HG03565 (cell line): ENCODE measurements around the gene ACVR1B.

Experiments used
- ATAC-seq: cut with Tn5 transposase; IDR thresholded peaks from one replicate; pipeline ENCODE4 v1.9.1; 2021; ENCODE audit warnings: mild to moderate bottlenecking, moderate library complexity; ENCODE audit not compliant: unreplicated experiment

Gene ACVR1B

DNA sequence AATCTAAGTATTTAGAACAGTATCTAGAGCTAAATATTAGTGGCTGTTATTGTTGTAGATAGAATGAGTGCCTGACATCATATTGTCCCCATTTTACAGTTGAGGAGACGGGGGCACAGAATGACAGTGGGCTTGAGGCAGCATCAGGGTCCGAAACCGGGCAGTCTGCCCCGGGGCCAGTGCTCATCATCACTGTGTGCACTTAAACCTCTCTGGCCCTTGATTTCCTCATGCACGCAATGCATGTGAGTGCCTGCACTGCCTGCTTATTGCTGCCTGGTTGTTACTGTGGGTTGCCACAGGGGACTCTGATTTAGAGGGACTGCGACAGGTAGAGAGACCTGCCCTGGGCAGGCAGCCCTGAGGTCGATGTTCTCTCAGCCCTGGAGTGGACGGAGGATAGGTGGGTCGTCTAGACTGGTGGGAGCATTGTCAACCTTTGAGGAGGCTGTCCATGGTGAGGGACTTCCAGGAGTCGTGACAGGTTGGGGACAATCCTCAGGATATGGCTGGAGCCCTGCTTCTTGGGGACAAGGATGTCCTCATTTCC, 34.4 kb upstream of the ACVR1B start:
- no peak for ATAC-seq

GRCh38 chr12:51917746-51918453, 33.6 kb upstream of the ACVR1B start:
- ATAC-seq: no peak

DNA sequence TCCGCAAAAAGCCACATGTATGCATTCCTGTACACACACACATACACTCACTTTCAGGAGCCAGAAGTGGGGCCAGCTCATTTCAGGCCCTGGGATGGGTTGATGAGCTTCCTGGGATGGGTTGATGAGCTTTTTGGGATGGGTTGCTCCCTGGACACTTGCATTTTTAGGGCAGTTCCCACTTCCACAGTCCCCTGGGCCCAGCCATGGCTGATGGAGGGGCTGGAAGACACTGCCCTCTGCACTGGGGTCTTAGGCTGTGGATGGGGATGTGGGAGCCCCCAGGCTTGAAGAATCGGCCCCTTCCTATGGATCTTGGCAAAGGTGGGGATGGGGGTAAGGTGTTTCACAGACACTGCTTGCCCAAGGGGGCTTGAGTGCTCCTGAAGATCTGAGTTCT, 31.5 kb upstream of the ACVR1B start:
- ATAC-seq: no peak

GRCh38 chr12:51921017-51921725, 30.3 kb upstream of the ACVR1B start:
- ATAC-seq: no peak

GRCh38 chr12:51922146-51922545, 29.4 kb upstream of the ACVR1B start:
- no peak for ATAC-seq

DNA sequence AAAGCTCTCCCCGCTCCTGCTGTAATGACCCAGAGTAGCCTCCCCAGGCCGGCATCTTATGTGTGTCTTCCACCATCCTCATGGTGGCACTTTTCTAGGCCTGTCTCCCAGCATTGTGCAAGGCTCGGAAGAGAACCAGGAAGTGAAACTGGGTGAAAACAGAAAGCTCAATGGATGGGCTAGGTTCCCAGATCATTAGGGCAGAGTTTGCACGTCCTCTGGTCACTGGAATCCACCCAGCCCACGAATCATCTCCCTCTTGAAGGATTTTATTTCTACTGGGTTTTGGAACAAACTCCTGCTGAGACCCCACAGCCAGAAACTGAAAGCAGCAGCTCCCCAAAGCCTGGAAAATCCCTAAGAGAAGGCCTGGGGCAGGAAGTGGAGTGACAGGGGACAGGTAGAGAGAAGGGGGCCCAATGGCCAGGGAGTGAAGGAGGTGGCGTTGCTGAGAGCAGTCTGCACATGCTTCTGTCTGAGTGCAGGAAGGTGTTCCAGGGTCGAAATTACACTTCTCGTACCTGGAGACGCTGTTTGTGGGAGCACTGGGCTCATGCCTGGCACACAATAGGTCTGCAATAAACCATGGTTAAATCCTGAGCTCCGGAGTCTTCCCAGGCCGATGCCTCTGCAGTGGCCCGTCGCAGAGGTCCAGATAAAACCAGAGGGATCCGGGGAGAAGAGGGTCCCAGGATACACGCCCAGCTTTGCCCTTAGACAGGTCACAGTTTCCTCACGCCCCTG, 28.6 kb upstream of the ACVR1B start:
- ATAC-seq: no peak

DNA sequence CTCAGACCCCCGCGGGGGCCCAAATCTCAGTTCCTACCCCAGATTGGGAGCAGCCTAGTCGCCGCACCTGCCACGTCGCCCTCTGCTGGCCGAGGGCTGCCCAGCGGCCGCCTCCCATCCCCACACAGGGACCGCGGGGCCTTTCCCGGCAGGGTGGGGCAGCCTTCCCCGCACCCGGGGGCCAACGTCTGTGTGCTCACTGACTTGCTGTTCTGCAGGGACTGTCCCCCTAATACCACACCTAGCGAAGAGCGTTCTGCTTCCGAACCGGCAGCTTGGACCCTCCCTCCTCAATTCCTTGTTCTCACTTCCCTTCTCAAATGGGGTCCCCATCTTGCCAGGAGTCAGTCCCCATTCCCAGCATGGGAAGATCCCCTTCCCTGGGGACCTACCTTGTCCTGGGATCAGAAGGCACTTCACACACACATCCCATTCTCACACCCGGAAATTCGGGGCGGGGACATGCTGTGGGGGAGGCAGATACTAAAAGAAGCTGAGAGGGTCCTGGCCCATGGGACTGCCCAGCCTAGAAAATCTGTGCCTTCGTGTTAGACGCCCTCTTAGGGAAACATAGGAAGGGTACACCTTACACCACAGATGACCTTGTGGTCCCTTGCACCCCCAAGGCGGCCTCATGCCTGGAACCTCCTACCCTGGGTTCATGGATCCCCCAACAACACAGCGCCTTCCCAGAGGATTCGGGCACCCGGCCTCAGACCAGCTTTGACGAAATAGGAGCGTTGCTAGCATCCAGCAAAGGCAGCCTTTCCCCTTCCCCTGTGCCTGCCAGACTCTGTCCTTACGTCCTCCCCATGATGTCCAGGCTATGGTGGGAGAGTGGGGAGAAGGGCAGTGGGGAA, 27.8 kb upstream of the ACVR1B start:
- no peak for ATAC-seq

- no peak for ATAC-seq
These were observed 26.8 kb upstream of the ACVR1B start for GRCh38 chr12:51924551-51925319.

- no peak for ATAC-seq
These were observed 26.0 kb upstream of the ACVR1B start for GRCh38 chr12:51925346-51926063.

DNA sequence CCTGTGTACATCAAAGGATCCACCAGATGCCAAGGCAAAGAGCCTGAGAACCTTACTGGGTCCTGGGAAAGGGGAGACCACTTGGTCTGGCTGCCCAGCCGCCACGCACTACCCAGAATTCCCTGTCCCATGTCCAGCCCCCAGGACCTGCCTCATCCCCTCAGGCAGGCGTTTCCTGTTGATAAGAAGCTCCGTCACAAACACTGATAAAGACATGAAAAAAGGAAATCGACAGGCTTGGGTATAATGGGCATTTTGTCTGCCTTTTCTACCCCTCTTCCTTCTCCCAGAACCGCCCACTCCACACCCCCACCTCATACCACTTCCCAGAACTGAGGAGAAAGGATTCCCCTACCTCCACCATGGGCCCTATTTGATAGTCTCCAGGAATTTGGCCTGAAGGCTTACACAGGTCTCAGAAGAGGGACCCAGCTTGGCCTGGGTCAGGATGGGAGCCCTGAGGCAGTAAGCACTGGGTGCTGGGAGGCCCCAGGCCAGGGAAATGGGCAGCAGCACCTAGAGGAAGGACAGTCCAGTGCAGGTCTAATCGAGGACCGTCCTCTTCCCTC, 25.4 kb upstream of the ACVR1B start:
- ATAC-seq: no peak

DNA sequence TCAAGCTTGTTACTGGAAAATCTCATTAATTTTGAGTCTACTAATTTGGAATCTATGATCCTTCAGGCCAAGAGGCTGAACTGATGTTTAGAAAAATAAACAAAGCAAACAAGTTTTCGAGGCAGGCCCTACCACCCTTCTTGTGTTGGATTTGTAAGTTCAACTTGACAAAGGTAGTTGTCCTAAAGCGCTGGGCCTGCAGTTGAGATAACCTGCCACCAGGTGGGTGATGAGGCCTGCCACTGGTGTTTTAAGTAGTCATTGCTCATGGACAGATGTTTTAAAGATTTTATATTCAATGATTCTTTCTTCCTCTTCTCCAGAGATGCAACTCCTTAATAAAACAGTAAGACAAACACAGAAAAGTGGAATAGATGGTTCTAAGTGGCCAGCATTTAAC, 24.8 kb upstream of the ACVR1B start:
- no peak for ATAC-seq

DNA sequence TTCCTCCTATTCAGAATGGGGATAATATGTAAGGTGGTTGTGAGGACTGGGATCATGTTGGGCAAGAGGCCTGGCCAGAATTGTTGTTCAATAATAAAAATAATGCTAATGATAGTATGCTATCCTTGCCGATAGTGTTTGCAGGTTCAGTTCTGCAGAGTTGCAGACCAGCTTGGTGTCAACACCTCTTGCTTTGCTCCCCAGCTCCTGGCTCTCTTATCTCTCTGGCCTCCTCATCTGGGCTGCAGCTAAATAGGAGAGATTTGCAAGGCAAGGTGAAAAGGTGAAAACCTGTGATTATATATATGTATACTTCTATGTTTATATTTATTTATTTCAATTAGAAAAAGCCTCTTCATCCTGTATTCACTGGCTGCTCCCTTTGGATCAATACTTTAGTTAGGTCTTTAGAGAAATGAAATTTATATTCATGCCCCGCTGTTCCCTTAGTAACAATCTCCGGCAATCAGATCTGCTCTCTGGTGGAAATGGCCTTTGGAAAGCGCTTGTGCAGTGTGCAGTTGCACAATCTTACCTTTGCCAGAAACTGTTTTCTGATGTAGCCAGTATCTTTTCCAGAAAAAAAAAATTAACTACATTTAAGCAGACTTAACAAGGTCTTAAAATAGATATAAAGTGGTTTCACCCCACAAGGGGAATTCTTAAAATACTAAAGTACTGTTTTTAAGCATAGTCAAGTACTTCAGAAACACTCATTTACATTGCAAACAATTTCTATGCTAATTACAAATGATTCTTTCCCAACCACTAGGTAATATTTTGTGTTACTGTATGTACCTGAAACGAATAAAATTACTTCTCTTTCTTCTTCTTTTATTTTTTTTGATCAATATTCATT, 19.1 kb upstream of the ACVR1B start:
- no peak for ATAC-seq

DNA sequence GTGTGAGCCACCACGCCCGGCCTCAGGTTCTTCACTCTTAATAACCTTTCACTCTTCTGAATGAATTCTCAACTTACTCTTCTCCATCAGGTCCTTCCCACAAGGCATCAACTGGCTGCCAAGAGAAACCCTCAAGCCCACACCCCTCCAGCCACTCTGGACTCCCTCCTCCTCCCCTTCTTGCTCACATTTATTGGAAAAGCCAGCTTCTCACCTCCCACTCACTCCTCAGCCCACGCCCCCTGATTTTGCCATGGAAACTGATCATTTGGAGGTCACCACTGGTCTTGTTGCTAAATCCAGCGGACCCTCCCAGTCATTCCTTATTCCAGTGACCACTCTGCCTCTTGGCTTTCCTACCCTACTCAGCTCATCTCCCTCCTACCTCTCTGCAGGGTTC, 17.4 kb upstream of the ACVR1B start:
- no peak for ATAC-seq

DNA sequence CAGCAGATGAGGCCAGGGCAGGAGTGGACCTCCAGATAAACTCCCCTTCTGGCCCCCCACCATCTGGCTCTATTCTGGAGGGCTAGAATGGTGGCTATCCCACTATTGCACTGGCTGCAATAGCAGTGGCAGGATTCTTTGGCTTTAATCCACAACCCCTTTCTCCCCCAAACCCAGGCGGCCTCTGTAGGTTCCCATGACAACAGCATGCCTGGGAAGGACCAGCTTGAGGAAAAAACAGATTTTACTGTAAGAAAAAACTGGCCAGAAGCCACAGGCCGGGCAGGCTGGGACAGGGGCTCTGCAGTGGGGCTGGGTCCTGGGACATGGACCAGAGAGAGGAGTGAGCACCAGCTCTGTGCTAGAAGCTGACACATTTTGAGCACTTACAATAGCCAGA, 13.6 kb upstream of the ACVR1B start:
- ATAC-seq: no peak

- ATAC-seq: no peak
These were observed 12.8 kb upstream of the ACVR1B start for GRCh38 chr12:51938726-51939125.

- no peak for ATAC-seq
These were observed 10.4 kb upstream of the ACVR1B start for GRCh38 chr12:51941011-51941581.

- no peak for ATAC-seq
These were observed 9.9 kb upstream of the ACVR1B start for GRCh38 chr12:51941604-51942003.

GRCh38 chr12:51942056-51942455, 9.4 kb upstream of the ACVR1B start:
- ATAC-seq: no peak
